Bronchial smooth muscle cell (primary cell): ENCODE measurements around the gene SHISA4. TPM values are rescaled to one million over a fixed set of nuclear protein-coding genes. Genes with fewer than 3 reads are reported as not detected.

ENCODE experiments used
- total RNA-seq: library from RNA; depleted of rRNA; stranded (reverse); fragments of >200 nt; gene quantifications from 2 replicates; pipeline ENCODE4 v1.2.1, GENCODE V29; 2014

SHISA4 gene
- total RNA-seq: 10.1 and 14.3 TPM in 2 replicates

GRCh38 chr1:201888282-201889089 is at the start of gene SHISA4:
TSS of gene SHISA4 (plus strand) at chr1:201888898. CDS start at chr1:201888995, 97 bp downstream.

Other genes with a start within 250 kb of the SHISA4 start
- gene IPO9, start 59.7 kb upstream of the SHISA4 start, total RNA-seq: 18.6 and 20.3 TPM in 2 replicates
- 3.5 and 11.8 TPM in 2 replicates for gene LMOD1, start 57.6 kb downstream of the SHISA4 start, total RNA-seq
- gene TIMM17A, start 66.6 kb downstream of the SHISA4 start, total RNA-seq: 28.7 and 44.0 TPM in 2 replicates
- 33.3 and 43.0 TPM in 2 replicates for gene RNPEP, start 93.8 kb downstream of the SHISA4 start, total RNA-seq
- under 0.01 and 0.17 TPM in 2 replicates for gene ELF3, start 121.7 kb downstream of the SHISA4 start, total RNA-seq
- under 0.01 TPM in 1 of 2 replicates, not detected in the other for gene GPR37L1, start 234.0 kb downstream of the SHISA4 start, total RNA-seq